Aorta (tissue), 5 donors: ENCODE results near the gene GOSR1. TPM values are rescaled to one million over a fixed set of nuclear protein-coding genes. Genes with fewer than 3 reads are reported as not detected.

Source experiments
- ATAC-seq: fragments of 200-7000 bp; cut with Tn5 transposase; one replicate; pipeline ENCODE4 v1.9.1; 2022; ENCODE audit warnings: moderate library complexity; ENCODE audit not compliant: low FRiP score
- DNase-seq, 2 donors: peaks; one replicate each; pipeline ENCODE4 v3.0.0-alpha.2; 2020
- H3K27ac ChIP-seq, 2 donors: one replicate each; pipeline ENCODE4 v1.5.1; 2013; ENCODE audit warnings: low read length in 2 of 2, mild to moderate bottlenecking in 2 of 2, moderate library complexity in 2 of 2, control low read depth in 1 of 2, inconsistent platforms in 1 of 2, low read depth in 1 of 2
- H3K27me3 ChIP-seq, 2 donors: one replicate each; pipeline ENCODE4 v1.6.1; 2013; ENCODE audit warnings: control low read depth in 1 of 2, low read length in 1 of 2, mild to moderate bottlenecking in 1 of 2, moderate library complexity in 1 of 2; ENCODE audit not compliant: insufficient read depth in 2 of 2, control insufficient read depth in 1 of 2
- H3K36me3 ChIP-seq, 2 donors: one replicate each; pipeline ENCODE4 v1.6.1; 2013; ENCODE audit warnings: control low read depth in 1 of 2, low read length in 1 of 2, mild to moderate bottlenecking in 1 of 2; ENCODE audit not compliant: insufficient read depth in 2 of 2, control insufficient read depth in 1 of 2
- H3K4me1 ChIP-seq, 2 donors: one replicate each; pipeline ENCODE4 v1.6.1; 2013; ENCODE audit warnings: low read length in 2 of 2, control low read depth in 1 of 2, mild to moderate bottlenecking in 1 of 2, moderate library complexity in 1 of 2; ENCODE audit not compliant: insufficient read depth in 2 of 2, control insufficient read depth in 1 of 2
- H3K4me3 ChIP-seq, 2 donors: one replicate each; pipeline ENCODE4 v1.5.1; 2013; ENCODE audit warnings: low read length in 2 of 2, control low read depth in 1 of 2, mild to moderate bottlenecking in 1 of 2
- H3K9me3 ChIP-seq: one replicate; pipeline ENCODE4 v1.6.1; 2013; ENCODE audit warnings: mild to moderate bottlenecking, low read length; ENCODE audit not compliant: control insufficient read depth
- WGBS, 2 donors: extraction: QIAGEN DNeasy Blood & Tissue Kit; methylation state at CpG; one replicate each; pipeline ENCODE4 v1.1.7; 2013; 5-methylcytosine and 5-hydroxymethylcytosine counted together
- intact Hi-C, 2 donors: fragments of 100-400 bp; cut with DNase I; formaldehyde crosslinking; loops; one replicate each; pipeline versions ENCODE4 v1.14.2 to v1.15.0; 2022
- polyA plus RNA-seq, 2 donors: library from polyadenylated mRNA; stranded (reverse); fragments of 200-250 nt; gene quantifications; one replicate each; pipeline ENCODE4 v1.2.3, GENCODE V29; 2013
- total RNA-seq, 2 donors: library from RNA; stranded (reverse); fragmentation: NEBNext Ultra II Directional; extraction: Animal tissue kit (Norgen Biotek cat#: 25700); gene quantifications; one replicate each; pipeline ENCODE4 v1.2.1, GENCODE V29; 2021
- donor health status: healthy with polysubstance abuse.
- donor health status: Bipolar disorder and iron deficiency.
- donor health status: DM: no; HTN: no; CAD: no.
- donor health status: DM: no; HTN: no; CAD: no.
- donor health status: DM: yes; HTN: yes; CAD: no.

Gene GOSR1
- total and polyA plus RNA-seq, 4 donors: 13.6 to 55.7 (median 37.9) TPM

DNA sequence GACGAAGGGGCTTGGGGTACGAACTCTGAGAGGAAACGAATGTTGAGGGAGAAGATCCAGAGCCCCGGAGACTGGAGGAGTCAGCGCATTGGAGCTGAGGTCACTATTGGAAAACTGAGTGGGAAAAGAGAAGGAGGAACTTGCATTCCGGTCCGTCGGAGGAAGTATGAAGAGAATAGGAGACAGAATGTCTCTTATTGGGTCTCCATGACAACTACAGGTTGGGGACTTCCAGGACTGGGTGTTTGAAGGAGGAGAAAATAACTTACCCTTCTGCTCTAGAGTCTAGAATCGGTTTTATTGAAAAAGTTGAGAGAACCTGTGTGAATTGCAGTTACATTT, 537 bp downstream of the GOSR1 start:
- Histone ChIP-seq H3K27ac (peak overlapping the region; percentile 71 to 93), H3K4me3 (peak overlapping the region; percentile 83 to 95), H3K9me3 (no peaks in the 10 kb centered on the region), H3K27me3 (no peaks in the 10 kb centered on the region), H3K36me3 (no peaks in the 10 kb centered on the region), H3K4me1 (no peaks in the 10 kb centered on the region)
- intact Hi-C loops: loop anchor here in 1 of 2 donors (5.0 kb wide), 2 partner anchors 125 to 360 kb away; partner anchors contain the start of gene NSRP1
- ATAC-seq (peak; percentile 19), DNase-seq (no peak)
- 0% methylated on average over 9 of the region's 9 CpGs for WGBS, 2 donors

DNA sequence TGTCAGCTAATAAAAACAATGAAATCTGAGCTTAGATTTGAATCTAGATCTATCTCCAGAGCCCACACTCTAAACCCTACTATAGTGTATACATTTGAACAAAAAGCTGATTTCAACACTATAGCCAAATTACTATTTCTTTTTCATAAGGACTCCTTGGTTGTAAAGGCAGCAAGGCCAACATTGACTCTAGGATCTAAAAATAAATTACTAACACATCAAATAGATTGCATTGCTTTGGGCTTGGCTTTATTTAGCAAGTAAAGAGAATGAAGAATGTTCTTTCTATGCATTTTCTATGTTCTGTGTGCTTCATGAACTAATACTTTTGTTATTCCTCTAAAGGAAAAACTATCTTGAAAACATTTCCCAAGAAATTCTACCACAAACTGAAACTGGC, 5.3 kb downstream of the GOSR1 start:
- H3K9me3 ChIP-seq: no peaks in the 10 kb centered on the region
- intact Hi-C loops: no loop called here
- no peaks in the 10 kb centered on the region for H3K4me1 ChIP-seq
- no peak overlapping the region for H3K4me3 ChIP-seq
- DNase-seq (no peak), ATAC-seq (no peak)
- no peaks in the 10 kb centered on the region for H3K27me3 ChIP-seq
- no peak overlapping the region for H3K27ac ChIP-seq
- H3K36me3 ChIP-seq: peaks cover 0 to under 1% of the 10 kb centered on the region in 2 donors

GRCh38 chr17:30483159-30483558, 6.0 kb downstream of the GOSR1 start:
- Histone ChIP-seq H3K27me3 (no peaks in the 10 kb centered on the region), H3K9me3 (no peaks in the 10 kb centered on the region), H3K36me3 (peaks cover 0 to 3% of the 10 kb centered on the region in 2 donors), H3K27ac (no peak overlapping the region), H3K4me3 (no peak overlapping the region), H3K4me1 (no peaks in the 10 kb centered on the region)
- intact Hi-C loops: no loop called here
- DNase-seq (no peak), ATAC-seq (no peak)
- 87 to 91% methylated on average over 1 of the region's 1 CpG for WGBS, 2 donors

DNA sequence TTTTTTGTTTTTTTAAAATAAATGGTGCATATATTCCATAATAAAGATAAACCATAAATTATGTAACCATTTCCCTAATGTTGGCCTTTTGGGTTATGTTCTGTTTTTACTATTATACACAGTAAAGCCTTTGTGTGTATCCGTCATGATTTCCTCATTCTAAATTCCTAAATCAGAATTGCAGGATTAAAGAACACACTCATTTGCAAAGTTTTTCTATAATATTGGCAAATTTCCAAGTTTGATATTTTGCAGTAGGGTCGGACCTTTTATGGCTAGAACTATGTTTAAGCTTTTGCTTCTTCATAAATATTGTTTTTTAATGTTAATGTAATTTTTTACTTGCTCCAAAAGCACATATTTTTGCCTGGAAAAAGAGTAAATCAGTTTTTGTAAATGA, 16.6 kb downstream of the GOSR1 start:
- intact Hi-C loops: no loop called here
- 16 to 17% methylated on average over 2 of the region's 2 CpGs for WGBS, 2 donors

GRCh38 chr17:30495586-30495985, 18.4 kb downstream of the GOSR1 start:
- no peak overlapping the region for H3K27ac ChIP-seq
- peaks cover 0 to 6% of the 10 kb centered on the region in 2 donors for H3K36me3 ChIP-seq
- no peak for DNase-seq
- no peaks in the 10 kb centered on the region for H3K4me1 ChIP-seq
- no peak overlapping the region for H3K4me3 ChIP-seq
- no peaks in the 10 kb centered on the region for H3K9me3 ChIP-seq
- no peaks in the 10 kb centered on the region for H3K27me3 ChIP-seq
- ATAC-seq: no peak
- intact Hi-C loops: no loop called here

More for the DNA sequence above, 16.6 kb downstream of the GOSR1 start:
- no peak overlapping the region for H3K27ac ChIP-seq
- H3K36me3 ChIP-seq: peaks cover 0 to 7% of the 10 kb centered on the region in 2 donors
- no peak overlapping the region for H3K4me3 ChIP-seq
- no peaks in the 10 kb centered on the region for H3K27me3 ChIP-seq
- ATAC-seq (no peak), DNase-seq (no peak)
- no peaks in the 10 kb centered on the region for H3K4me1 ChIP-seq
- no peaks in the 10 kb centered on the region for H3K9me3 ChIP-seq

GRCh38 chr17:30503558-30503957, 26.4 kb downstream of the GOSR1 start:
- ATAC-seq (no peak), DNase-seq (no peak)
- no peaks in the 10 kb centered on the region for H3K27me3 ChIP-seq
- peaks cover 3 to 5% of the 10 kb centered on the region in 2 donors for H3K36me3 ChIP-seq
- 80 to 83% methylated on average over 4 of the region's 4 CpGs for WGBS, 2 donors
- H3K27ac ChIP-seq: no peak overlapping the region
- no peak overlapping the region for H3K4me3 ChIP-seq
- no peaks in the 10 kb centered on the region for H3K4me1 ChIP-seq
- H3K9me3 ChIP-seq: no peaks in the 10 kb centered on the region
- intact Hi-C loops: no loop called here

- Histone ChIP-seq H3K27me3 (no peaks in the 10 kb centered on the region), H3K4me1 (no peaks in the 10 kb centered on the region), H3K4me3 (no peak overlapping the region), H3K27ac (no peak overlapping the region), H3K36me3 (peaks cover 3 to 5% of the 10 kb centered on the region in 2 donors), H3K9me3 (no peaks in the 10 kb centered on the region)
- WGBS, 2 donors: 91 to 92% methylated on average over 6 of the region's 6 CpGs
- intact Hi-C loops: no loop called here
- ATAC-seq: no peak
- no peak for DNase-seq
Observed at GRCh38 chr17:30505868-30506417, 28.7 kb downstream of the GOSR1 start.

DNA sequence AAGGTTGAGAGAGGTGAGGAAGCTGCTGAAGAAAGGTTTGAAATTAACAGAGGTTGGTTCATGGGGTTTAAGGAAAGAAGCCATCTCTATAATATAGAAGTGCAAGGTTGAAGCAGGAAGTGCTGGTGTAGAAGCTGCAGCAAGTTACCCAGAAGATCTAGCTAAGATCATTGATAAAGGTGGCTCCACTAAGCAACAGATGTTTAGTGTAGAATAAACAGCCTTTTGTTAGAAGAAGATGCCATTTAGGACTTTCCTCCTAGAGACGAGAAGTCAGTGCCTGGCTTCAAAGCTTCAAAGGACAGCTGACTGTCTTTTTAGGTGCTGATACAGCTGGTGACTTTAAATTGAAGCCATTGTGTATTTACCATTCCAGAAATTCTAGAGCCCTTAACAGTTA, 29.3 kb downstream of the GOSR1 start:
- no peaks in the 10 kb centered on the region for H3K4me1 ChIP-seq
- intact Hi-C loops: no loop called here
- DNase-seq: no peak
- 88 to 92% methylated on average over 1 of the region's 1 CpG for WGBS, 2 donors
- peaks cover 3 to 5% of the 10 kb centered on the region in 2 donors for H3K36me3 ChIP-seq
- ATAC-seq: no peak
- no peak overlapping the region for H3K4me3 ChIP-seq
- no peaks in the 10 kb centered on the region for H3K9me3 ChIP-seq
- H3K27ac ChIP-seq: no peak overlapping the region
- no peaks in the 10 kb centered on the region for H3K27me3 ChIP-seq

- 97 to 100% methylated on average over 1 of the region's 1 CpG for WGBS, 2 donors
- no peak overlapping the region for H3K27ac ChIP-seq
- no peaks in the 10 kb centered on the region for H3K27me3 ChIP-seq
- H3K36me3 ChIP-seq: peaks cover 0 to 5% of the 10 kb centered on the region in 2 donors
- no peaks in the 10 kb centered on the region for H3K9me3 ChIP-seq
- ATAC-seq: no peak
- no peak overlapping the region for H3K4me3 ChIP-seq
- intact Hi-C loops: no loop called here
- DNase-seq: no peak
- H3K4me1 ChIP-seq: peaks cover 0 to 4% of the 10 kb centered on the region in 2 donors
Observed at GRCh38 chr17:30513346-30513745, 36.1 kb downstream of the GOSR1 start.
